Endothelial cell of umbilical vein (primary cell): ENCODE results near the gene ZNF442.

Experiments used
- CTCF ChIP-seq, 2 donors: IDR thresholded peaks; 1 replicate in 1 of 2; 2 replicates in 1 of 2; pipeline ENCODE4 v1.5.1; 2011; ENCODE audit warnings: low read length in 2 of 2, mild to moderate bottlenecking in 2 of 2, moderate library complexity in 2 of 2, control low read depth in 1 of 2, inconsistent platforms in 1 of 2, low read depth in 1 of 2; ENCODE audit not compliant: insufficient read depth in 1 of 2; ENCODE audit errors: extremely low read depth in 1 of 2
- GATA2 ChIP-seq: IDR thresholded peaks from 2 replicates; pipeline ENCODE4 v1.7.0; 2011; ENCODE audit warnings: low read depth, mild to moderate bottlenecking, moderate library complexity, mixed read lengths, low read length; ENCODE audit not compliant: insufficient read length, insufficient read depth
- POLR2A ChIP-seq: IDR thresholded peaks from 2 replicates; pipeline ENCODE4 v1.6.1; 2012; ENCODE audit warnings: low read depth, mild to moderate bottlenecking, control low read depth, low read length

GRCh38 chr19:12331211-12331941, 34.1 kb downstream of the ZNF442 start:
- no peak for TF ChIP-seq CTCF (IDR thresholded peaks at IDR 0.05; ENCODE audit: extremely low read depth in 1 of 2, insufficient read depth in 1 of 2, low read depth in 1 of 2, low read length in 2 of 2)
- TF ChIP-seq POLR2A = no peak
- TF ChIP-seq GATA2 = no peak
